B cell (primary cell): ENCODE results near the gene BTNL3. TPM values are rescaled to one million over a fixed set of nuclear protein-coding genes. Genes with fewer than 3 reads are reported as not detected.

Source experiments
- ATAC-seq: fragments of 200-7000 bp; cut with Tn5 transposase; one replicate; pipeline ENCODE4 v1.10.0; 2021; ENCODE audit warnings: low read depth, mild to moderate bottlenecking, moderate number of reproducible peaks, moderate library complexity
- CTCF ChIA-PET: fragments of 350-600 bp; sonication (Branson Sonifier 250); formaldehyde crosslinking; loops from one replicate; lab custom pipeline; 2021; ENCODE audit warnings: antibody characterized with exemption, inconsistent platforms; lab: Charles Lee
- POLR2A ChIA-PET: fragments of 350-600 bp; sonication (Branson Sonifier 250); formaldehyde crosslinking; loops from one replicate; lab custom pipeline; 2021; ENCODE audit warnings: antibody characterized with exemption; lab: Charles Lee
- DNase-seq: peaks from one replicate; pipeline ENCODE4 v3.0.0; 2013
- H2AFZ ChIP-seq: 2 replicates; pipeline ENCODE4 v1.6.1; 2012; ENCODE audit warnings: mild to moderate bottlenecking, low read depth, low read length; ENCODE audit not compliant: insufficient read depth, poor library complexity, severe bottlenecking
- H3K27ac ChIP-seq, 2 donors: 1 replicate in 1 of 2; 2 replicates in 1 of 2; pipeline ENCODE4 v1.5.1; 2012 to 2013; ENCODE audit warnings: low read length in 2 of 2, mild to moderate bottlenecking in 2 of 2, moderate library complexity in 1 of 2
- H3K27me3 ChIP-seq, 4 experiments: fragments of 200-600 bp in 1 of 4; sonication (generic) in 1 of 4; replicated peaks in 1 of 4; 1 replicate in 2 of 4; 2 replicates in 2 of 4; pipeline versions ENCODE4 v1.6.1 to v1.7.0; 2013 to 2016; ENCODE audit warnings: low read length in 3 of 4, mild to moderate bottlenecking in 2 of 4, mixed read lengths in 1 of 4, moderate library complexity in 1 of 4; ENCODE audit not compliant: insufficient read depth in 4 of 4, control insufficient read depth in 3 of 4; ENCODE audit errors: control extremely low read depth in 1 of 4
- H3K36me3 ChIP-seq, 2 experiments: replicated peaks in 1 of 2; 1 replicate in 1 of 2; 2 replicates in 1 of 2; pipeline versions ENCODE4 v1.6.1 to v1.7.1; 2013; ENCODE audit warnings: low read length in 1 of 2; ENCODE audit not compliant: insufficient read depth in 2 of 2, control insufficient read depth in 1 of 2; ENCODE audit errors: control extremely low read depth in 1 of 2, extremely low read depth in 1 of 2
- H3K4me1 ChIP-seq, 2 donors: fragments of 200-600 bp in 1 of 2; sonication (generic) in 1 of 2; 1 replicate in 1 of 2; 2 replicates in 1 of 2; pipeline versions ENCODE4 v1.5.1 to v1.6.1; 2013 to 2017; ENCODE audit warnings: low read length in 2 of 2; ENCODE audit not compliant: control insufficient read depth in 2 of 2, insufficient read depth in 2 of 2
- H3K4me2 ChIP-seq: replicated peaks from 2 replicates; pipeline ENCODE3; 2012; ENCODE audit warnings: mild to moderate bottlenecking, low read depth, low read length; ENCODE audit not compliant: poor library complexity, severe bottlenecking
- H3K4me3 ChIP-seq, 5 experiments: fragments of 200-600 bp in 1 of 5; sonication (generic) in 1 of 5; 1 replicate in 3 of 5; 2 replicates in 2 of 5; pipeline versions ENCODE4 v1.5.1 to v1.7.0; 2011 to 2016; ENCODE audit warnings: low read length in 4 of 5, mild to moderate bottlenecking in 4 of 5, low read depth in 2 of 5, control low read depth in 1 of 5, moderate library complexity in 1 of 5; ENCODE audit not compliant: insufficient read depth in 1 of 5; ENCODE audit errors: control extremely low read depth in 1 of 5, extremely low read depth in 1 of 5
- H3K79me2 ChIP-seq: fragments of 200-600 bp; sonication (generic); one replicate; pipeline ENCODE4 v1.6.0; 2016; ENCODE audit warnings: low read length; ENCODE audit not compliant: control insufficient read depth, insufficient read depth
- H3K9ac ChIP-seq: fragments of 200-600 bp; sonication (generic); 2 replicates; pipeline ENCODE4 v1.6.1; 2017; ENCODE audit warnings: mild to moderate bottlenecking, low read length, moderate library complexity
- H3K9me3 ChIP-seq, 3 donors: one replicate each; pipeline versions ENCODE4 v1.6.1 to v1.7.1; 2013; ENCODE audit warnings: low read length in 2 of 3; ENCODE audit not compliant: control insufficient read depth in 2 of 3, insufficient read depth in 1 of 3; ENCODE audit errors: control extremely low read depth in 1 of 3
- H4K20me1 ChIP-seq: 2 replicates; pipeline ENCODE4 v1.6.0; 2012; ENCODE audit warnings: mild to moderate bottlenecking, low read length; ENCODE audit not compliant: insufficient read depth, control insufficient read depth, poor library complexity, severe bottlenecking
- H3K27ac Mint-ChIP-seq: one replicate; pipeline ENCODE4 v1.8.0; 2021; ENCODE audit warnings: mixed read lengths
- H3K27me3 Mint-ChIP-seq: one replicate; pipeline ENCODE4 v1.8.0; 2021; ENCODE audit warnings: mixed read lengths
- H3K4me1 Mint-ChIP-seq: one replicate; pipeline ENCODE4 v1.8.0; 2021; ENCODE audit warnings: mixed read lengths
- H3K4me3 Mint-ChIP-seq: one replicate; pipeline ENCODE4 v1.8.0; 2021; ENCODE audit warnings: mixed read lengths
- H3K9me3 Mint-ChIP-seq: one replicate; pipeline ENCODE4 v1.8.0; 2022; ENCODE audit warnings: mixed read lengths; ENCODE audit not compliant: insufficient read depth
- EZH2 ChIP-seq: IDR thresholded peaks from 2 replicates; pipeline ENCODE4 v1.6.1; 2012; ENCODE audit warnings: borderline replicate concordance, low read depth, mild to moderate bottlenecking, moderate library complexity, low read length; ENCODE audit not compliant: insufficient read depth, poor library complexity, severe bottlenecking
- WGBS: methylation state at CpG from one replicate; pipeline ENCODE4 v1.1.5; 2013; ENCODE audit warnings: missing lambda C conversion rate; ENCODE audit not compliant: insufficient coverage; 5-methylcytosine and 5-hydroxymethylcytosine counted together
- intact Hi-C: fragments of 100-400 bp; cut with micrococcal nuclease; formaldehyde crosslinking; loops from one replicate; pipeline ENCODE4 v1.10.0; 2022
- polyA plus RNA-seq: library from polyadenylated mRNA; depleted of rRNA; stranded (reverse); fragments of >200 nt; gene quantifications from 2 replicates; pipeline ENCODE4 v1.2.3, GENCODE V29; 2012
- total RNA-seq, 2 donors: library from RNA; stranded (reverse); fragments of 120-200 nt in 1 of 2; gene quantifications; 1 replicate in 1 of 2; 2 replicates in 1 of 2; pipeline versions ENCODE4 v1.2.3 to v1.2.4, GENCODE V29; 2013 to 2022
- TF ChIP-seq, protein P1 (sequence below): fragments of 200-600 bp; IDR thresholded peaks from one replicate; pipeline ENCODE4 v1.8.0; 2022; ENCODE audit warnings: antibody characterized with exemption, mild to moderate bottlenecking

The BTNL3 gene
- total and polyA plus RNA-seq, 2 donors (not counting 1 experiment from before 2014, with no cell fraction given), result not detected

DNA sequence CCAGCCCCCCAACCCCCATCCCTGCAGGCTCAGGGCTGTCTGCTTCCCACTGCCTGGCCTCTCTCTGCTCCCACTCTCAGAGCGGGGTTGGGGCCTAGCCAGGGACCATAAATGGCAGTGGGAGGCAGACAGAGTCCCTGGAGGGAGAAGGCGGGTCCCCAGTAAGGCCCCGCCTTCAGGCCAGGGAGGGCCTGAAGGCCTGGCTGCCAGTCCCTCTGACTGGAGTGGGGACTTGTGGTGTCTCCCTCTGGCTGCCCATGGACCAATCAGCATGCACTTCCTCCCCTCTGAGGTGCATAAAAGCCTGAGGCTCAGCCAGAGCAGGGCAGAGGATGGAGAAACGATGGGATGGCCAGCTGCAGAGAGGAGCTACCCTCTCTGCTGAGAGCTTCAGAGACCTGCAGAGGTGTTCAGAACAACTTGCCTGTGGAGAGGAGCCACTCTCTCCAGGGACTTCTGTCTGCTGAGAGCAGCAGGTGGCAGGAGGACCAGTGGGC, 48.8 kb downstream of the BTNL3 start:
- ATAC-seq (no peak), DNase-seq (no peak)
- H3K27ac Mint-ChIP-seq, result no peak overlapping the region
- no peak overlapping the region for H3K4me3 Mint-ChIP-seq
- H3K4me1 ChIP-seq, result no peaks in the 10 kb centered on the region
- no peaks in the 10 kb centered on the region for H3K36me3 ChIP-seq
- H4K20me1 ChIP-seq, result no peaks in the 10 kb centered on the region
- H2AFZ ChIP-seq, result no peak overlapping the region
- peaks cover 0 to 8% (median 0%) of the 10 kb centered on the region in 3 donors for H3K9me3 ChIP-seq
- H3K4me2 ChIP-seq, result no peak overlapping the region
- peaks cover 0 to 12% (median 0%) of the 10 kb centered on the region in 4 experiments for H3K27me3 ChIP-seq
- H3K4me1 Mint-ChIP-seq, result peaks cover 4% of the 10 kb centered on the region
- no peak overlapping the region for H3K9ac ChIP-seq
- H3K4me3 ChIP-seq, result no peak overlapping the region
- no peaks in the 10 kb centered on the region for H3K9me3 Mint-ChIP-seq
- ChIA-PET CTCF (interaction anchor here (0.6 kb wide), 1 partner anchor 1411 kb away, joined by 3 read pairs; no protein-coding TSS in a partner anchor), POLR2A (no interaction called here)
- intact Hi-C loops, result no loop called here
- H3K79me2 ChIP-seq, result no peaks in the 10 kb centered on the region
- TF ChIP-seq, protein P1, sequence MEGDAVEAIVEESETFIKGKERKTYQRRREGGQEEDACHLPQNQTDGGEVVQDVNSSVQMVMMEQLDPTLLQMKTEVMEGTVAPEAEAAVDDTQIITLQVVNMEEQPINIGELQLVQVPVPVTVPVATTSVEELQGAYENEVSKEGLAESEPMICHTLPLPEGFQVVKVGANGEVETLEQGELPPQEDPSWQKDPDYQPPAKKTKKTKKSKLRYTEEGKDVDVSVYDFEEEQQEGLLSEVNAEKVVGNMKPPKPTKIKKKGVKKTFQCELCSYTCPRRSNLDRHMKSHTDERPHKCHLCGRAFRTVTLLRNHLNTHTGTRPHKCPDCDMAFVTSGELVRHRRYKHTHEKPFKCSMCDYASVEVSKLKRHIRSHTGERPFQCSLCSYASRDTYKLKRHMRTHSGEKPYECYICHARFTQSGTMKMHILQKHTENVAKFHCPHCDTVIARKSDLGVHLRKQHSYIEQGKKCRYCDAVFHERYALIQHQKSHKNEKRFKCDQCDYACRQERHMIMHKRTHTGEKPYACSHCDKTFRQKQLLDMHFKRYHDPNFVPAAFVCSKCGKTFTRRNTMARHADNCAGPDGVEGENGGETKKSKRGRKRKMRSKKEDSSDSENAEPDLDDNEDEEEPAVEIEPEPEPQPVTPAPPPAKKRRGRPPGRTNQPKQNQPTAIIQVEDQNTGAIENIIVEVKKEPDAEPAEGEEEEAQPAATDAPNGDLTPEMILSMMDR, result no peak
- no peak for TF ChIP-seq EZH2
- 84% methylated on average over 4 of the region's 4 CpGs for WGBS
- peaks cover 13% of the 10 kb centered on the region for H3K27me3 Mint-ChIP-seq
- no peak overlapping the region for H3K27ac ChIP-seq

DNA sequence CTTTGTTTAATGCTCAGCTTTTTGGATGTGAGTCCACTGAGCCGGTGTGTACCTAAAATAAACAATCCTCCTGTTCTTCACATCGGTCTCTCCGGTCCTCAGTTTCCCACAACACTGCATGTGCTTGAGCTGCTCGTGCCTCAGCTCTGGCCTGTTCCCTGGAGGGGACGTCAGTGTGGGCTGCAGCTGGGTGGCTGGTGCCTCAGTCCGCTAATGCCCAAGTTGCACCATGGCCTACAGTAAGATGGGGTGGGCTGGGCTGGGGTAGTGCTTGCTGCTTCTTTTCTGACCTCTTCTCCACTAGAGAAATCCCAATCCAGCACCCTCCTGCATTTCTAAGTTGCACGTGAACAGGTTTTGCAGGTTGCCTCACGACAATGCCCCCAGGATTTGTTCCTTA, 50.8 kb downstream of the BTNL3 start:
- no peaks in the 10 kb centered on the region for H3K79me2 ChIP-seq
- 87% methylated on average over 5 of the region's 8 CpGs for WGBS
- H3K27me3 ChIP-seq, result peaks cover 0 to 20% (median 1%) of the 10 kb centered on the region in 4 experiments
- no peaks in the 10 kb centered on the region for H3K4me1 ChIP-seq
- ATAC-seq (no peak), DNase-seq (no peak)
- ChIA-PET CTCF (no interaction called here), POLR2A (no interaction called here)
- H3K27ac ChIP-seq, result no peak overlapping the region
- intact Hi-C loops, result no loop called here
- Mint-ChIP-seq H3K4me3 (no peak overlapping the region), H3K27me3 (peaks cover 27% of the 10 kb centered on the region), H3K9me3 (no peaks in the 10 kb centered on the region), H3K4me1 (peaks cover 7% of the 10 kb centered on the region), H3K27ac (no peak overlapping the region)
- TF ChIP-seq, protein P1, result no peak
- TF ChIP-seq EZH2, result no peak
- H3K9ac ChIP-seq, result no peak overlapping the region
- no peak overlapping the region for H3K4me3 ChIP-seq
- no peak overlapping the region for H3K4me2 ChIP-seq
- H4K20me1 ChIP-seq, result no peaks in the 10 kb centered on the region
- peaks cover 0 to 12% (median 0%) of the 10 kb centered on the region in 3 donors for H3K9me3 ChIP-seq
- H2AFZ ChIP-seq, result no peak overlapping the region
- H3K36me3 ChIP-seq, result no peaks in the 10 kb centered on the region
